GM18907 (cell line): ENCODE measurements around the gene RAB3IP.
"Not testable (repeated sequence)": the region's sequence is repeated elsewhere in the genome, so short reads cannot be mapped to it uniquely, and the experiment has no call there.

Experiments used
- ATAC-seq: cut with Tn5 transposase; IDR thresholded peaks from one replicate; pipeline ENCODE4 v1.9.1; 2021; ENCODE audit warnings: mild to moderate bottlenecking, moderate library complexity; ENCODE audit not compliant: unreplicated experiment

The RAB3IP gene

DNA sequence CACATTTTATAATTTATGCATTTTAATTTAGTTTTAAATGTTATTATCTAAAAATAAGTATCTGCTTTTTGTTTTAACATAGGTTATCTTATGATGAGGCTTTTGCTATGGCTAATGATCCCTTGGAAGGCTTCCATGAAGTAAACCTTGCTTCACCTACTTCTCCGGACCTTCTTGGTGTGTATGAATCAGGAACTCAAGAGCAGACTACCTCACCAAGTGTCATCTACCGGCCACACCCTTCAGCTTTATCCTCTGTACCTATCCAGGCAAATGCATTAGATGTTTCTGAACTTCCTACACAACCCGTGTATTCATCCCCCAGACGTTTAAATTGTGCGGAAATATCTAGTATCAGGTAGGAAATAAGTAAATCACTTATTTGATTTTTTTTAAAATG lies 16.6 kb downstream of the RAB3IP start:
- ATAC-seq = no peak

DNA sequence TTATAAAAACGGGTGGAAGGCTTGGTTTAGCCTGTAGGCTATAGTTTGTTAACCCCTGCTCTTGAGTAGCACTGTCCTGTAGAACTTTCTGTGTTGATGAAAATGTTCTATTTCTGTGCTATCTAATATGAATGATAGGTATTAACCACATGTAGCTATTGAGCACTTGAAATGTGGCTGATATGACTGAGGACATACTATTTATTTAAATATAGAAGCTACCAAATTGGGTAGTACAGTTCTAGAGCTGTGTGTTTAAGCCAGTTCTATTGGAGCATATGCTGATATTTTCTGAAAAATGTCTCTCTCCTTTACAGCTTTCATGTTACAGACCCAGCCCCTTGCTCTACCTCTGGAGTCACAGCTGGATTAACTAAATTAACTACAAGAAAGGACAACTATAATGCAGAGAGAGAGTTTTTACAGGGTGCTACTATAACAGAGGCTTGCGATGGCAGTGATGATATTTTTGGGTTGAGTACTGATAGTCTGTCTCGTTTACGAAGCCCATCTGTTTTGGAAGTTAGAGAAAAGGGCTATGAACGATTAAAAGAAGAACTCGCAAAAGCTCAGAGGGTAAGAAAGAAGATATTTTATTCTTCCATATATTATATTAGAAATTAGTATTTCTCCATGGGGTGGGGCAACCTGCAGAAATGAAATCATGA lies 17.6 kb downstream of the RAB3IP start:
- ATAC-seq = no peak

DNA sequence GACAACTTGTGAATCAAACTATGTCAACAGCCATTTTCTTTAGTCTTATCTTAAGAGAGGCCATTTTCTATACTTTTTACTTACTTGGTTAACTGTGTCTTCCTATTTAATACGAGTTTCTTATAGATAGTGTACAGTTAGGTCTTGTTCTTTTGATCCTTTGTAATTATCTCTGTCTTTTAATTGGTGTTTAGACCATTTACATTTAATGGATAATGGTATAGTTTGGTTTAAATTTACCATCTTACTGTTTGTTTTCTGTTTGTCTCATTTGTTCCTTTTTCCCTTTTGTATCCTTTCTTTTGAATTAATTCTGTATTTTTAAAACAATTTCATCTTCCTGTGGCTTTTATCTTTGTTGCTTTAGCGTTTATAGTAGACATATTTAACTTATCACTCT lies 19.4 kb downstream of the RAB3IP start:
- no peak for ATAC-seq

- not testable (repeated sequence) for ATAC-seq
Observed at GRCh38 chr12:69759581-69759980, 20.9 kb downstream of the RAB3IP start.

DNA sequence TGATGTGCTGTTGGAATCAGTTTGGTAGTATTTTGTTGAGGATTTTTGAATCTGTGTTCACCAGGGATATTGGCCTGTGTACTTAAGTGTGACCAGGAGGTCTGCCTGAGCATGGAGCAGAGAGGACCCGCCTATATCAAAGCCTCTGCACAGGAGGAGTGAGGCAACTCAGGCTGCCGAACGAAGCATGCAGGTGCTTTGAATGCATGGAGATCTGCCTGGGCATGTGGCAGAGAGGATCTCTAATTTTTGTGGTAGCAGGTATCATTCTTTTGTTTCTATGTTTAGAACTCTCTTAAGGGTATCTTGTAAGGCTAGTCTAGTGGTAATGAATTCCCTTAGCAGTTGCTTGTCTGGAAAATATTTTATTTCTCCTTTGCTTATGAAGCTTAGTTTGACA lies 26.9 kb downstream of the RAB3IP start:
- no peak for ATAC-seq

GRCh38 chr12:69766260-69766659 lies 27.6 kb downstream of the RAB3IP start:
- no peak for ATAC-seq

- no peak for ATAC-seq
Observed at GRCh38 chr12:69779928-69780327, 41.3 kb downstream of the RAB3IP start.

DNA sequence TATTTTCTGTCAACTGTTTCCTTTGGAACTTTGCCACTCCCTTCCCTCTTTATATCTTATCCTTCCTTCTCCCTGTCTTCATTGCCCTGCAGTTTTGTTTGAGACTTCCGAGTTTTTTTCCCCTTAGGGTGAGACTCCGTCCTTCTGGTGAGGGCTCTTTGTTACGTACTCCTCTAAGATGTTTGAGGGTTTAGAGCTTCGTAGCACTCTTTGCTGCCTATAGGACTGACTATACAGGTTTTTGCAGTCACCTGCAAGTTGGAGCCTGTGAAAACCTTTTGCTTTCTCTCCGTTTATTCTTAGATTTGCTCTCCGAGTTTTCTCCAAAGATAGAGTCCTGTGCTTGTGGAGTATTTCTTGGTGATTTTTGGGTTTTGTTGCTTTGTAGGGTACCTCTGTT lies 44.7 kb downstream of the RAB3IP start:
- ATAC-seq = no peak

GRCh38 chr12:69789351-69789750 lies 50.7 kb downstream of the RAB3IP start:
- no peak for ATAC-seq

- no peak for ATAC-seq
Observed at GRCh38 chr12:69792533-69792932, 53.9 kb downstream of the RAB3IP start.

DNA sequence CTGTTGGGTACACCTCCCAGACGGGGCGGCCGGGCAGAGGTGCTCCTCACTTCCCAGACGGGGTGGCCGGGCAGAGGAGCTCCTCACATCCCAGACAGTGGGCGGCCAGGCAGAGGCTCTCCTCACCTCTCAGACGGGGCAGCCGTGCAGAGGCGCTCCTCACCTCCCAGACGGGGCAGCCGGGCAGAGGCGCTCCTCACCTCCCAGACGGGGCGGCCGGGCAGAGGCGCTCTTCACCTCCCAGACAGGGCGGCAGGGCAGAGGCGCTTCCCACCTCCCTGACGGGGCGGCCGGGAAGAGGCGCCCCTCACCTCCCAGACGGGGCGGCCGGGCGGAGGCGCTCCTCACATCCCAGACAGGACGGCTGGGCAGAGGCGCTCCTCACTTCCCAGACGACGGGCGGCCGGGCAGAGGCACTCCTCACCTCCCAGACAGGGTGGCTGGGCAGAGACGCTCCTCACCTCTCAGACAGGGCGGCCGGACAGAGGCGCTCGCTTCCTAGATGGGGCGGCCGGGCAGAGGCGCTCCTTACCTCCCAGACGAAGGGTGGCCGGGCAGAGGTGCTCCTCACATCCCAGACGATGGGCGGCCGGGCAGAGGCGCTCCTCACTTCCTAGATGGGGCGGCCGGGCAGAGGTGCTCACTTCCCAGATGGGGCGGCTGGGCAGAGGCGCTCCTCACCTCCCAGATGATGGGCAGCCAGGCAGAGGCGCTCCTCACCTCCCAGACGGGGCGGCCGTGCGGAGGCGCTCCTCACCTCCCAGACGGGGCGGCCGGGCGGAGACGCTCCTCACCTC lies 68.6 kb downstream of the RAB3IP start:
- ATAC-seq = not testable (repeated sequence)

DNA sequence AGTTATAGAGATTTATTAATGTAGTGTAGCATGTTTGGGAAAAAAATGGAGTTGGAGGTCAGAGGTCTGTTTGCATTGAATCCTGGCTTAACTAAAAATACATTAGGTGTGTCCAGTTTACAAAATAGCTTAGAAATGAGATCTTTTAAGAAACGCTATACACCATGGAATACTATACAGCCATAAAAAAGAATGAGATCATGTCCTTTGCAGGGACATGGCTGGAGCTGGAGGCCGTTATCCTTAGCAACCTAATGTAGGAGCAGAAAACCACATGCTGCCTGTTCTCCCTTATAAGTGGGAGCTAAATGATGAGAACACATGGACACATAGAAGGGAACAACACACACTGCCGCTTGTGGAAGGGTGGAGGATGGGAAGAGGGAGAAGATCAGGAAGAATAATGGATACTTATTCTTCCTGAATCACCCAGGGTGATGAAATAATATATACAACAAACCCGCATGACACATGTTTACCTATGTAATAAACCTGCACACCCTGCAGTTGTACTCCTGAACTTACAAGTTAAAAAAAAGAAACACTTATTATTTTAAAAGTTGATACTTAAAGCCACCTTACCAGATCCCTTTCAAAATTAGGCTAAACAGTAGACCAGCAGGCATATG lies 72.3 kb downstream of the RAB3IP start:
- ATAC-seq = no peak

- no peak for ATAC-seq
Observed at GRCh38 chr12:69816082-69816481, 77.4 kb downstream of the RAB3IP start.

DNA sequence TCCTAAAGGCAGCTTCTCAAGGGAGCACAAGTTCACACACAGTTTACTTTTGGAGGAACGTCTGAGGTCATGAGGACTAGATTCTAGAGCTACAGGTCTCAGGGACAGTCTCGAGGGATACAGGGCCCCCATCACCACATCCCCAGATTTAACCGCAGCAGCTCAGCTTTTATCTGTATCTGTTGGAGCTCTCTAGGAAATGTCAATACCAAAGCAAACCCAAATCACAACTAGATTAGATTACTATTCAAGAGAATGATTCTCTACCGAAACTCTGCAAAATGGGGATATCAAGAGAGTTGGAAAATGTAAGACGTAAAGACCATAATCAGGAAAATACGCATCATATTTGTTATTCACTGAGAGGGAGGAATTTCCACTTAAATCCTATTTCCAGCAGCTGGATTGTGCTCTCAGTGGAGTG lies 82.4 kb downstream of the RAB3IP start:
- no peak for ATAC-seq

- ATAC-seq = no peak
Observed at GRCh38 chr12:69821456-69822159, 82.9 kb downstream of the RAB3IP start.

- no peak for ATAC-seq
Observed at GRCh38 chr12:69822201-69822860, 83.7 kb downstream of the RAB3IP start.

- ATAC-seq = no peak
Observed at GRCh38 chr12:69824028-69824427, 85.4 kb downstream of the RAB3IP start.

- ATAC-seq = no peak
Observed at GRCh38 chr12:69824966-69825560, 86.4 kb downstream of the RAB3IP start, which contains the start of gene MYRFL. TSS of gene MYRFL (plus strand) at chr12:69825227. CDS start at chr12:69825518, 291 bp downstream.

DNA sequence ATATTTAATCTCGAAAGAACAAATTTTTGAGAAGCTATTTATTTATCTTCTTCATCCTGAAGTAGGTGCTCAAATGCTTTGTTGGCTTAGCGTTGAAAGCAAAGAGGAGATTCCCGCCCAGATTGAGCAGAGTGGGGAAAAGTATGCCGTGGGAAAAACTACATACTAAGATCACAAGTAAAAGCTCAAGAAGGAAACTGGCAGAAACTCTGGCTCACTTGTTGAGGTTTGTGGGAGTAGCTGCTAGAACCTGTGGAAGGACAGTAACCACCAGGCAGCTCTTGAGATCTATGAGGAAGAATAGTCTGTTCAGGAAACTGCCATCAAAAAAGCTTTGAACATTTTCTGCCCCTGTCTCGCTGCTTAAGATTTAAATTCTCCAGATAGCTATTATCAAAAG lies 90.2 kb downstream of the RAB3IP start:
- ATAC-seq = no peak

- no peak for ATAC-seq
Observed at GRCh38 chr12:69833696-69834095, 95.0 kb downstream of the RAB3IP start.
